Hematopoietic multipotent progenitor cell treated with erythropoietin and hydrocortisone succinate and interleukin-3 and kit ligand, for 15 days (in vitro differentiated cells): Measurements from ENCODE around the gene ECE1.
A peak's percentile ranks its signal among the peaks of the same experiment; 100 is the strongest.
"Not testable (repeated sequence)": the region's sequence is repeated elsewhere in the genome, so short reads cannot be mapped to it uniquely, and the experiment has no call there.

Experiments
- DNase-seq: peaks from one replicate; pipeline ENCODE4 v3.0.0-alpha.2; 2015; ENCODE audit warnings: low spot score

The ECE1 gene

DNA sequence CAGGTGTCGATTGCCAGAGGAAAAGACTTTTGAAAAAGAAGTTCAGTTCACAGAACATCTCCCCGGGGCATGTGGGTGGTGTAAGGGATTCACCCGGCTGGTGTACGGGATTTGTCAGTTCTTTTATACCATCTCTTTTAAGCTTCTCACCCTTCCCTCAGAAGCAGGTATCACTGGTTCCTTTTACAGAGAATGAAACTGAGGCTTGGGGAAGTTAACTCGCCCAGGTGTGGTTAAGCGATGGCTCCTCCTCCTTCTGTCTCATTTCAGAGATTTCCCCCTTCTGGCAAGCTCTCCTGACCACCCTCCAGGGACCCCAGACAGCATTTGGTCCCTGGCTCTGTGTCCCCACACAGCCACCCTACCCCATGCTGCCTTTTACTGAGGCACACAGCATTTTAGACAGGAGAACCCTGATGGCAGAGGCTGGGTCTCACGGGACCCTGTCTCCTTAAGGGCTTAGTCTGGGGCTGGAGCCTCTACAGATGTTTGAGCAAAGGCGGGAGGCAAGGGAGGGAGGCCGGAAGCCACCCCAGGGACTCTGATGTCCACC is 2.8 kb upstream of the ECE1 start:
- no peak for DNase-seq

GRCh38 chr1:21292503-21292983 is 2.3 kb upstream of the ECE1 start:
- no peak for DNase-seq

GRCh38 chr1:21291964-21292363 is 1.7 kb upstream of the ECE1 start:
- DNase-seq = no peak

DNA sequence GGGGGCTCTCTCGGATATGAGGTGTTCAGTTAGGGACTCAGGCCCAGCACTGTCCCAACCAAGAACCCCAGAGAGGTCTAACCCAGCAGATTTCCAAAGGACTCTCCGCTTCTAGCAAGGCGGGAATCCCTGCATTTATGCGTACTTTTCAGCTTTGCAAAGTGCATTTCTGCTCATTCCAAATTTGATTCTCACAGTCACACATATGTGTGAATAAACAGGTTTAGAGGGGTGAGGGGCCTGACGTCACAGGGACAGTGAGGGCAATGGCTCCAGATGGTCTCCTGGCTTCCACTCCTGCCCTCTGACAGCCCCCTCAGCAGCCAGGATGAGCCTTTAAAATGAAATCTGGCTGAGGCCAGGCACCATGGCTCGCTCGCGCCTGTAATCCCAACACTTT is 921 bp upstream of the ECE1 start:
- DNase-seq = no peak

DNA sequence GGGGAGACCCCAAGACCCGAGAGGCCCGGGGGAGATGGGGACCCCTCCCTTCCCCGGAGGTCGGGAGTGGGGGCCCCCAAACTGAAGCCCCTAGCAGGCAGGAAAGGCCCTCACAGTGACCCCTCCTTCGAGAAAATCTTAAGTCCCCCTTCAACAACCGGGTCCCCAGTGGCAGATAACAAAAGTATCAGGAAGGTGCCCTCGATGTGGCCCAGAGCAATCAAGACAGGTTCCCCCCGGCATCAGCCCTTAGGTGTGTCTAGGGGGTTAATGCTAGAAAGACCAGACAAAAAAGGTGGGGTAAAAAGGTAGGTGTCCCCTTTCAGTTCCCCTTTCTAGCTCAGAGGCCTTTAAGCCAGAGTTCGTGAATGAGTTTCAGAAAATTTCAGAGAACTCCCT is 282 bp upstream of the ECE1 start:
- DNase-seq = no peak

- no peak for DNase-seq
Measured at GRCh38 chr1:21289127-21289526, 1.1 kb downstream of the ECE1 start.

DNA sequence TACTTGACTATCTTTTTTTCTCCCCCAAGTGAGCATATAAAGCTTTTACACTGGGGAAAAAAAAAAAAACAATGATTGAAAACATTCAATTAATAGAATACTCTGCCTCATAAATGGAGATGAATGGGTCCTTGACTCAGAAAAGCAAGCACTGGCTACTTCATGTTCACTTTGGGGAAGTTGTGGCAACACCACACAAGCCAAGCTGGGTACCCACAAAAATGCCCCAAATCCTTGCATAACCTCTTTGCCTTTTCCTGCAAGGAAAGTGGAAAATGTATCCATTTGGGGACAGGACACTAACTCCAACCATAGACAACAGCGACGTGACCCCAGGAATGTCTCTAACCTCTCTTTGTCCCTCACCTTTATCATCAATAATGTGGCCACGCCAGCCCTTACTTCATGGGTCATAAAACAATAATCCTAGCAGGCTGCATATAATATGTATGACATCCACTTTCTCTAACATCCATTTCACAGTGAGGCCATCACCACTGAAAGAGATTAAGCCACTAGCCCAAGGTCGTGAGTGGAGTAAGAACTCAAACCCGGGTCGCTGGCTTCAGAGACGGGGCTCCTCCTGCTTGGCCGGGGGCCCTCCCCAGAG is 2.3 kb downstream of the ECE1 start:
- DNase-seq = no peak

DNA sequence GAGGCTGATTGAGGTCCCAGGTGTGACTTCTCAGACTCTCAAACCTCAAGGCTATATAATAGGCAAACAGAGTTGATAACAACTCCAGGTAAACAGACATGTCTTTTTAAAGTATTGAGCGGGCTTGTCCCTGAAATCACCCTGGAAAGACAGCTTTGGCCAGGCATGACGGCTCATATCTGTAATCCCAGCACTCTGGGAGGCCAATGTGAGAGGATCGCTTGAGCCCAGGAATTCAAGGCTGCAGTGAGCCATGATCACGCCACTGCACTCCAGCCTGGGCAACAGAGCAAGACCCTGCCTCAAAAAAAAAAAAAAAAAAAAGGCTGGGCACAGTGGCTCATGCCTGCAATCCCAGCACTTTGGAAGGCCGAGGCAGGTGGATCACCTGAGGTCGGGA is 4.9 kb downstream of the ECE1 start:
- not testable (repeated sequence) for DNase-seq

- DNase-seq = no peak
Measured at GRCh38 chr1:21285055-21285372, 5.2 kb downstream of the ECE1 start.

DNA sequence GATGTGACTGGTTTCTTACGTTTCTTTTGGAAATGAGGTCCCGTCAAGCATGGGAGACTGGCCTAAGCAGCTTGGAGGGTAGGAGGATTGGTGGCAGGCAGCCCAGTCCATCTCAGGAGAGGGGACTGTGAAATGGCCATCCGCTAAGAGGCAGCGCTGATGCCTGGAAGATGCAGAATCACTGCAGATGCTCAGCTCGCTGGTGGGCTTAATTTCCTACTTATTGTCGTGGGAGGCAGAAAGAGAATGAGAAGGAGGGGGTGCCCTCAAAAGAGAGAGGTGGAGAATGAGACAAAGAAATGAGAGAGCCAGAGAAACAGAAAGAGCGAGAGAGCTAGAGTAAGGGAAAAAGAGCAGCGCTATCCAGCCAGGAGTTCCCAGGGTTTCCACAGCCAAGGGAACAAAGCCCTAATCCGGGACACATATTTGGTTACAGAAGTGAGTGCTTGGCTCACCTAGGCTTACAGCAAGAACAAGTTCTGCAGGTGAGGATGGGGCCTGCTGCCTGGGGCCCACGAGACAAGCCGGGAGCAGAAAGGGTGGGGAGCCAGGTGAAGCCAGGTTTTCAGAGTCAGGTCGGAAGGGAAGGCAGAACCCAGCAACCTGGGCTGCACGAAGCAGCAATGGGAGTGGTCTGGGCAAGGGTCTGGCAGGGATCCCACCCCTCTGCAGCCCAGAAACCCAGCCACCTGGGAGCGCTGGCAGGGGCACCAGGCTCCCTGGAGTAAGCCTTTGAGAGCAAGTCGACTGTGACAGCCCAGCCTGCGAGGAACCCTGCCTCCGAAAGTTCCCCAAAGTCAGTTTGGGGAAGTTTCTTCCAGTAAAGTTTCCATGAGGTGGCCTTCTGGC is 5.8 kb downstream of the ECE1 start:
- no peak for DNase-seq

DNA sequence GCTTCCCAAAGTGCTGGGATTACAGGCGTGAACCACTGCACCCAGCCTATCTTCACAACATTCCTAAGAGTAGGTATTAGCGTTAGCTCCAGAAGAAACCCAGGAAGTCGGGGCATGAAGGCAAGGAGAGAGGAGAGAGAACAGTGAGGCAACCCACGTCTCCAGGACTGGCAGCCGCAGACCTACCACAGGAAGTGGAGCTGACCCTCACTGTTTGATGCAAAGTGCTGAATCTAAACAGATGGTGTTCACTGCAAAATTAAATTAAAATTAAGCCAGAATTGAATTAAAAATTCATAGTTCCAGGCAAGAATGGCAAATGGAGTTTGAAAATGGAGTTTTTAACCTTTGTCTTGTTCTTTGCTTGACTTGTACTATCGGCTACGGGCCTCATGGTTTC is 6.7 kb downstream of the ECE1 start:
- DNase-seq = no peak

DNA sequence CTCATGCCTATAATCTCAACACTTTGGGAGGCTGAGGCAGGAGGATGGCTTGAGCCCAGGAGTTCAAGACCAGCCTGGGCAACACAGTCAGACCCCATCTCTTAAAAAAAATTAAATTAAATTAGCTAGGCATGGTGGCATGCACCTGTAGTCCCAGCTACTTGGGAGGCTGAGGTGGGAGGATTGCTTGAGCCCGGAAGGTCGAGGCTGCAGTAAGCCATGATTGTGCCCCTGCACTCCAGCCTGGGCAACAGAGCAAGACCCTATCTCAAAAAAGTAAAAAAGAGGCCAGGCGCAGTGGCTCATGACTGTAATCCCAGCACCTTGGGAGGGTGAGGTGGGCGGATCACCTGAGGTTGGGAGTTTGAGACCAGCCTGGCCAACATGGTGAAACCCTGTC is 8.2 kb downstream of the ECE1 start:
- not testable (repeated sequence) for DNase-seq

- DNase-seq = no peak
Measured at GRCh38 chr1:21280482-21280881, 9.8 kb downstream of the ECE1 start.

- DNase-seq = no peak
Measured at GRCh38 chr1:21280011-21280471, 10.2 kb downstream of the ECE1 start.

DNA sequence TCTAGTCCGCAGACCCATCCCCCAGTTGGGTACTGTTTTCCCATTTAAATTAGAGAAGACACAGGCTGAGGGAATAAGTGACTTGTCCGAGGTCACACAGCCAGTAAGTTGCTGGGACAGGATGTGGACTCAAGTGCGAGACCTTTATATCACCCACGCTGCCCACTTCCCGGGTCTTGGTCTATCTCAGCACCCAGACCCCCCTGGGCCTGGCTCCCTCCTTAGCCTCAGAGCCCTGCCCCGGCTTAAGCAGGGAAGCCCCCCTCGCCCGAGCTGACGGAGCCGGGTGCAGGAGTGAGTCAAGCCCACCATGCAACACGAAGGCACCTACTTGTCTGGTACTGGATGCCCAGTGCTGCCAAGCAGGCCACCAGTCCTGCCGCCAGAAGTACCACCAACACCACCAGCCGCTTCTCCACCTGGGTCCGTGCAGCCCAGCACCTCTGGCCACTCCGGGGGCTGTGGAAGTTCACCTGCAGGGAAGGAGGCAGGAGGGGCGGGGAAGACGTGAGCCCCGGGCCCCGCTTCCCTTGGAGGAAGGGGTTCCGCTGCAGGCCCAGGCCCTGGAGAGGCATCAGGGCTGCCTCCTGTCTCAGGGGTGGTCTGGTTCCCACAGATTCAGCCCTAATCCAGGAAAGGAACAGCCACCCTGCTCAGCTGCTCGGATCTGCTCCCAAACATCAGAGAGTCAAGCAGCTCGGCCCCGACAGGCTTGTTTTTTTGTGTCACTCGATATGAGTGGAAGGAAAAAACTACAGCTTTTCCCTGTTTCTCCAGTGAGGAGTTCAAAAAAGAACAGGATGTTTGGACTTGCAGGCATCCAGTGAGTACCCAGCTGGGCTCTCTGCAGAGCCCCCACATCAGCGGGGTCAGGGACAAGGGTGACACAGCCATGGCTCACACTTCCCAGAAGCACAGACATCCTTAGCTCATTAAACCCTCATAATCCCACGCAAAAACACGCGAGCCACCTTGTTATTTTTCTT is 11.1 kb downstream of the ECE1 start:
- DNase-seq = no peak

GRCh38 chr1:21278208-21278859 is 11.9 kb downstream of the ECE1 start:
- DNase-seq = no peak

DNA sequence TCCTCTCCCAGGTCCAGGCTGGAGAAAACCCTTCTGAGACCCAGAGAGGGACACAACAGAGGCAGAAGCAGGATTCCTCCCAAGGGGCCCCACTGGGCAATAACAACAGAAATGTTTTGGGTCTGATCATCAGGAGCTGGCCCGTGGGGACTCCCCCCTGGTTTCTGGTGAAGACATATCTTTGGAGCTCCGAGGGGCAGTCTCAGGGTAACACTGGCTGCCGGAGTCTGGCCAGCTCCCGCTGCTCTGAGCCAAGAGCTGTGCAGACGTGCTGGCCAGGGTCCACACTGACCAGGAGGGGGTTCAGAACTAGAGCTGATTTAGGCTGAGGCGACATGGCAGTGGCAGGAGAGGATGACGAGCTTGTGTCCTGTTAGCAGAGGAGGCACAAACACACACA is 13.1 kb downstream of the ECE1 start:
- DNase-seq = no peak

DNA sequence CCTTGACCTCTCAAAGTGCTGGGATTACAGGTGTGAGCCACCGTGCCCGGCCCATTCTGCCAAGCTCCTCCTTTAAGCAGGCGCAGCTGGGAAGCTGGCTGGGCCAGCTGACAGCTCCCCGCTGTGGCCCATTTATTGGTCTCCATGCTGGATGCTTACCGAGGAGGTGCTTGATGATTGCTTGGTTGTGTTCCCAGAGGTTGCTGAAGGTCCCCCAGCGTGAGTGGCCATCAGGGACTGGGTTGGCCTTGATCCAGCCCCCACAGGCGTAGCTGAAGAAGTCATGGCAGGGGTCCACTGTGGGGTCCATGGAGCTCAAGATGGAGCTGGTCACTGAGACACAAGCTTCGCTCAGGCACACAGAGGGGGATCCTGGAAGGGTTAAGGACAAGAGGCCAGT is 17.7 kb downstream of the ECE1 start:
- no peak for DNase-seq

GRCh38 chr1:21271550-21271949 is 18.7 kb downstream of the ECE1 start:
- DNase-seq = no peak

GRCh38 chr1:21270086-21270689 is 20.1 kb downstream of the ECE1 start:
- DNase-seq = peak; percentile 85

DNA sequence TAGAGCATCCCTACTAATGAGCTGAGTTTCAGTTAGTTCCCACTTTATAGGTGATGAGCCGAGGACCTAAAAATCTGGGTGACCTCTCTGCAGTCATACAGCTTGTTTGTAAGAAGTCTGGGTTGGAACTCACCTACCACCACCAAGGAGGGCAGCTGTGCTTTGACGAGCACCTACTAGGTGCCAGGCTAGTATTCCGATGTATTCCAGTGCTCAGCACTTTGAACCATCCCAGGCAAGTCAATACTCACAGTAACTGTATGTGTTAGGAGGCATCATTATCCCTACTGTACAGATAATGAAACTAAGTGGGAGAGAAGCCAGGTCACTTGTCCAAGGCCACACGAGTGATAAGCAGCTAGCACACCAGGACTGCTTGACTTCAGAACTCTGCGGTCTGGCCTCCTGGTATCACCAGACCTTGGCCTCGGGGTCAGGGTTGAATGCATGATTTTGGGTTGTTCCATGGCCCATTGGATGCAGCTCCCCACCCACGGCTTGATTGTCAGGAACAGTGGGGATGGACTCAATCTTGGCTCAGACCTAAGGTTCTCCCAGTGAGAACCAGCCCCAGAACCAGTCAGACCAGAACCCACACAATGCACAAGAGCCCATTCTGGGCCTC is 20.7 kb downstream of the ECE1 start:
- peak; percentile 41 for DNase-seq
